Liver (tissue), 3 donors: ENCODE measurements around the gene CNST.

Experiments used
- ATF3 ChIP-seq: IDR thresholded peaks from 2 replicates; pipeline ENCODE4 v1.6.1; 2016; ENCODE audit warnings: antibody characterized with exemption
- EGR1 ChIP-seq, 2 donors: IDR thresholded peaks; 2 replicates each; pipeline ENCODE4 v1.6.1; 2016 to 2018; ENCODE audit warnings: antibody characterized with exemption in 2 of 2, low read depth in 2 of 2
- FOXA1 ChIP-seq: IDR thresholded peaks from 2 replicates; pipeline ENCODE4 v1.6.1; 2016; ENCODE audit warnings: antibody characterized with exemption
- JUND ChIP-seq, 2 donors: IDR thresholded peaks; 2 replicates each; pipeline ENCODE4 v1.6.1; 2016; ENCODE audit warnings: antibody characterized with exemption in 2 of 2
- MAX ChIP-seq: IDR thresholded peaks from 2 replicates; pipeline ENCODE4 v1.6.1; 2016; ENCODE audit warnings: antibody characterized with exemption
- RAD21 ChIP-seq, 2 donors: IDR thresholded peaks; 2 replicates each; pipeline ENCODE4 v1.6.1; 2016; ENCODE audit warnings: antibody characterized with exemption in 2 of 2, mild to moderate bottlenecking in 2 of 2
- TAF1 ChIP-seq: conservative IDR thresholded peaks from 2 replicates; pipeline ENCODE4 v1.6.1; 2016; ENCODE audit warnings: antibody characterized with exemption, mild to moderate bottlenecking
- YY1 ChIP-seq: IDR thresholded peaks from 2 replicates; pipeline ENCODE4 v1.6.1; 2016; ENCODE audit warnings: antibody characterized with exemption, mild to moderate bottlenecking
- TF ChIP-seq, protein P1 (sequence below): fragments of 150-350 bp; IDR thresholded peaks from 2 replicates; pipeline ENCODE4 v1.5.1; 2017; ENCODE audit warnings: improper control_type of control experiment, low read depth, low read length; ENCODE audit not compliant: missing input control
- TF ChIP-seq, protein P2 (sequence below): IDR thresholded peaks from 2 replicates; pipeline ENCODE4 v1.6.1; 2016; ENCODE audit warnings: antibody characterized with exemption, mild to moderate bottlenecking
- donor health status: healthy.
- donor health status: healthy.

DNA sequence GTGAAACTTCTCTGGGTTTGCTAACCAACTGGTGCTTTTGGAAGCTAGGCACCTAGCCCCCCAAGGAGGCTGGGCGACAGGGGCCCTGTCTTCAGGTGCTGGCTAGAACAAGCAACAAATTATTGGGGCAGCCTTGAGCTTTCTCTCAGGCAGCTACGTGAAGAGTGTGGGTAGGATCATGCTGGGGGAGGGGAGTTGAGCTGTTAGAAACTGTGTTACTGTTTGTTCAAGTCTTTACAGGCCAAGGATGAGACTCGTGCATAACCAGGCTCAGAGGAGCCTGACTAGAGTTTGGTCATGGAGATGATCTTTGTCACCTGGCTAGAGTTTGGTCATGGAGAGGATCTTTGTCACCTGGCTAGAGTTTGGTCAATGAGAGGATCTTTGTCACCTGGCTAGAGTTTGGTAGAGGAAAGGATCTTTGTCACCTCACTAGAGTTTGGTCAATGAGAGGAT, 145.3 kb downstream of the CNST start:
- TF ChIP-seq, protein P1, sequence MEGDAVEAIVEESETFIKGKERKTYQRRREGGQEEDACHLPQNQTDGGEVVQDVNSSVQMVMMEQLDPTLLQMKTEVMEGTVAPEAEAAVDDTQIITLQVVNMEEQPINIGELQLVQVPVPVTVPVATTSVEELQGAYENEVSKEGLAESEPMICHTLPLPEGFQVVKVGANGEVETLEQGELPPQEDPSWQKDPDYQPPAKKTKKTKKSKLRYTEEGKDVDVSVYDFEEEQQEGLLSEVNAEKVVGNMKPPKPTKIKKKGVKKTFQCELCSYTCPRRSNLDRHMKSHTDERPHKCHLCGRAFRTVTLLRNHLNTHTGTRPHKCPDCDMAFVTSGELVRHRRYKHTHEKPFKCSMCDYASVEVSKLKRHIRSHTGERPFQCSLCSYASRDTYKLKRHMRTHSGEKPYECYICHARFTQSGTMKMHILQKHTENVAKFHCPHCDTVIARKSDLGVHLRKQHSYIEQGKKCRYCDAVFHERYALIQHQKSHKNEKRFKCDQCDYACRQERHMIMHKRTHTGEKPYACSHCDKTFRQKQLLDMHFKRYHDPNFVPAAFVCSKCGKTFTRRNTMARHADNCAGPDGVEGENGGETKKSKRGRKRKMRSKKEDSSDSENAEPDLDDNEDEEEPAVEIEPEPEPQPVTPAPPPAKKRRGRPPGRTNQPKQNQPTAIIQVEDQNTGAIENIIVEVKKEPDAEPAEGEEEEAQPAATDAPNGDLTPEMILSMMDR = no peak
- no peak for TF ChIP-seq MAX
- no peak for TF ChIP-seq JUND (IDR thresholded peaks at IDR 0.05)
- no peak for TF ChIP-seq ATF3
- TF ChIP-seq TAF1 = no peak
- no peak for TF ChIP-seq FOXA1
- no peak for TF ChIP-seq RAD21 (IDR thresholded peaks at IDR 0.05)
- no peak for TF ChIP-seq YY1
- TF ChIP-seq, protein P2, sequence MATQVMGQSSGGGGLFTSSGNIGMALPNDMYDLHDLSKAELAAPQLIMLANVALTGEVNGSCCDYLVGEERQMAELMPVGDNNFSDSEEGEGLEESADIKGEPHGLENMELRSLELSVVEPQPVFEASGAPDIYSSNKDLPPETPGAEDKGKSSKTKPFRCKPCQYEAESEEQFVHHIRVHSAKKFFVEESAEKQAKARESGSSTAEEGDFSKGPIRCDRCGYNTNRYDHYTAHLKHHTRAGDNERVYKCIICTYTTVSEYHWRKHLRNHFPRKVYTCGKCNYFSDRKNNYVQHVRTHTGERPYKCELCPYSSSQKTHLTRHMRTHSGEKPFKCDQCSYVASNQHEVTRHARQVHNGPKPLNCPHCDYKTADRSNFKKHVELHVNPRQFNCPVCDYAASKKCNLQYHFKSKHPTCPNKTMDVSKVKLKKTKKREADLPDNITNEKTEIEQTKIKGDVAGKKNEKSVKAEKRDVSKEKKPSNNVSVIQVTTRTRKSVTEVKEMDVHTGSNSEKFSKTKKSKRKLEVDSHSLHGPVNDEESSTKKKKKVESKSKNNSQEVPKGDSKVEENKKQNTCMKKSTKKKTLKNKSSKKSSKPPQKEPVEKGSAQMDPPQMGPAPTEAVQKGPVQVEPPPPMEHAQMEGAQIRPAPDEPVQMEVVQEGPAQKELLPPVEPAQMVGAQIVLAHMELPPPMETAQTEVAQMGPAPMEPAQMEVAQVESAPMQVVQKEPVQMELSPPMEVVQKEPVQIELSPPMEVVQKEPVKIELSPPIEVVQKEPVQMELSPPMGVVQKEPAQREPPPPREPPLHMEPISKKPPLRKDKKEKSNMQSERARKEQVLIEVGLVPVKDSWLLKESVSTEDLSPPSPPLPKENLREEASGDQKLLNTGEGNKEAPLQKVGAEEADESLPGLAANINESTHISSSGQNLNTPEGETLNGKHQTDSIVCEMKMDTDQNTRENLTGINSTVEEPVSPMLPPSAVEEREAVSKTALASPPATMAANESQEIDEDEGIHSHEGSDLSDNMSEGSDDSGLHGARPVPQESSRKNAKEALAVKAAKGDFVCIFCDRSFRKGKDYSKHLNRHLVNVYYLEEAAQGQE = no peak
- TF ChIP-seq EGR1 (IDR thresholded peaks at IDR 0.05; ENCODE audit: low read depth in 2 of 2) = no peak
